Activated CD4-positive, alpha-beta T cell treated with anti-CD3 and anti-CD28 coated beads, Interleukin-2, amount 10 ng/mL, durations not matched to agents 24 days and 14 days (primary cell): Measurements from ENCODE around the gene IZUMO4. TPM values are rescaled to one million over a fixed set of nuclear protein-coding genes. Genes with fewer than 3 reads are reported as not detected.

Experiments
- DNase-seq: peaks from one replicate; pipeline ENCODE4 v3.0.0; 2022
- H3K27ac Mint-ChIP-seq: one replicate; pipeline ENCODE4 v1.8.0; 2022; ENCODE audit warnings: mild to moderate bottlenecking, mixed read lengths
- H3K27me3 Mint-ChIP-seq: one replicate; pipeline ENCODE4 v1.8.0; 2022; ENCODE audit warnings: mixed read lengths
- H3K36me3 Mint-ChIP-seq: one replicate; pipeline ENCODE4 v1.8.0; 2022; ENCODE audit warnings: low read depth, mild to moderate bottlenecking, mixed read lengths
- H3K4me1 Mint-ChIP-seq: one replicate; pipeline ENCODE4 v1.8.0; 2021; ENCODE audit warnings: mixed read lengths
- H3K4me3 Mint-ChIP-seq: one replicate; pipeline ENCODE4 v1.8.0; 2022; ENCODE audit warnings: mild to moderate bottlenecking, moderate library complexity, mixed read lengths
- H3K9me3 Mint-ChIP-seq: one replicate; pipeline ENCODE4 v1.8.0; 2021; ENCODE audit warnings: mixed read lengths
- intact Hi-C: fragments of 100-400 bp; cut with micrococcal nuclease; formaldehyde crosslinking; loops from one replicate; pipeline ENCODE4 v1.15.1; 2023
- total RNA-seq: library from RNA; stranded (reverse); gene quantifications from 2 replicates; pipeline ENCODE4 v1.2.3, GENCODE V29; 2022

IZUMO4 gene
- total RNA-seq, 1 donor from 2014 or later: 10.0 TPM

DNA sequence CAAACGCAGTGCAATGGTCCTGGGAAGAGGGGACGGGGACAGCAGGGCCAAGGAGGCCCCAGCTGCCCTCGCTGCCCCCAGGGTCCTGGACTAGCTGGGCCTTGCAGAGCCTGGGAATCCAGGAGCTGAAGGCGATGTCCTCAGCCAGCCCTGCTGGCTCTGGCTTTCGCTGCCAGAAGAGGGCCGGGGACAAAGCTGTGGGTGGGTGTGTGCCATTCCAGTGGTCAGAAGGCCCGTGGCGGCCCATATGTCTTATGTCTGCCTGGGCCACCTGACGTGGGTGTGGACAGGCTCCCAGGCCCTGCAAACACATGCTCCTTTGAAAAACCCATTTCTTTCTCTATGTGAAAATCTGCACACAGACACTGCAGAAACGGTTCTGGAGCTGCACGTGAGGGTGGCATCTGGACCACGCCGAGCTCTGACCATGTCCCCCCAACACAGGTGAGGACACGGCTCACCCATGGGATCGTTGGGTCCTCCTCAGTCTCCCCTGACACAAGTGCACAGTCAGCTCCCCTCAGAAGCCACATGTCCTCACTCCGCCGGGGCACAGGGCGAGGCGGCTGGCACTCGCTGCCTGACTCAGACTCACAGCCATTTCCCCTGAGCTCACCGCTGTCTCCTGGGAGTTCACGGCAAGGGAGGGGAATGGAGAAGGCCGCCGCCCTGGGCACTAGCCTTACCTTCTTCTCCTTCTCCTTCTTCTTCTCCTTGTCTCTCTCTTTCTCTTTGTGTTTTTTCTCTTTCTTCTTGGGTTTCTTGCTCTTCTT is 16.9 kb downstream of the IZUMO4 start:
- H3K4me3 Mint-ChIP-seq: no peak overlapping the region
- no peaks in the 10 kb centered on the region for H3K4me1 Mint-ChIP-seq
- no peak overlapping the region for H3K27ac Mint-ChIP-seq
- no peaks in the 10 kb centered on the region for H3K9me3 Mint-ChIP-seq
- H3K27me3 Mint-ChIP-seq: no peaks in the 10 kb centered on the region
- peaks cover 53% of the 10 kb centered on the region for H3K36me3 Mint-ChIP-seq
- intact Hi-C loops: no loop called here
- no peak for DNase-seq

DNA sequence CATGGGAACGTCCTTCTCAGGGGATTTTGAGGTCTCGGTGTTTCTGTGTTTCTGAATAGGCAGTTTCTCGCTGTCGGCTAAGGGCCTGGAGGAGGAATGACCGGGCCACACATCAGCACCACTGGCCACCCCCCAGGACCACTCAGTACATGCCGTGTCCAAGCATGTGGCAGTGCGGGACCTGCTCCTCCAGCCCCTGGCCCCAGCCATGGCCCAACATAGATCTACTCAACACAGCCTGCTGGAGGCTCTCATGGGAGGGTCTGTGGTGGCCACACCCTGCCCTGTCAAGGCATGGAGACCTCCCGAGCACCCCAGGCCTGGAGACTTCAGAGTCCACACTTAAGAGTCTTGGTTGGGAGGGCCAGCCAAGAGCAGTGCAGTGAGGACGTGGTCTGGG is 17.5 kb downstream of the IZUMO4 start:
- Mint-ChIP-seq H3K4me3 (no peak overlapping the region), H3K36me3 (peaks cover 56% of the 10 kb centered on the region), H3K27ac (no peak overlapping the region), H3K4me1 (no peaks in the 10 kb centered on the region), H3K9me3 (no peaks in the 10 kb centered on the region), H3K27me3 (no peaks in the 10 kb centered on the region)
- DNase-seq: no peak
- intact Hi-C loops: no loop called here

DNA sequence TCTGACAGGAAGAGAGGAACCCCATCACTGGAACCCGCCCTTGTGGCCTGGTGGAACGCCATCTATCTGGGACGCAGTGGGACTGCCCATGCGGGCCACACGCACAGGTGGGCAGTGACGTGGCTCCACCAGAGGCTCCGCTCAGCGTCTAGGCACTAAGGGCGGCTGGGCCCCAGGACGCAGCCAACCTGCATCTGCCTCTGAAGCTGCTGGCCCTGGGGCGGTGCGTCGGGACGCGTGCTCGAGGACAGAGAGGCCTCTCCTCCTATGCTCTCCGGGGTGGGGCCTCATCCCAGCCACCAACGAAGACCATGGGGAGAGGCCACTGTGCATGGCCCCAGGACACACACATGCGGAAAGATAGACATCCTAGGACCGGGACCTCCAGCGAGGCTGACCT is 18.1 kb downstream of the IZUMO4 start:
- H3K36me3 Mint-ChIP-seq: peaks cover 55% of the 10 kb centered on the region
- H3K4me3 Mint-ChIP-seq: no peak overlapping the region
- no peak overlapping the region for H3K27ac Mint-ChIP-seq
- DNase-seq: no peak
- no peaks in the 10 kb centered on the region for H3K27me3 Mint-ChIP-seq
- H3K4me1 Mint-ChIP-seq: no peaks in the 10 kb centered on the region
- no peaks in the 10 kb centered on the region for H3K9me3 Mint-ChIP-seq
- intact Hi-C loops: no loop called here

DNA sequence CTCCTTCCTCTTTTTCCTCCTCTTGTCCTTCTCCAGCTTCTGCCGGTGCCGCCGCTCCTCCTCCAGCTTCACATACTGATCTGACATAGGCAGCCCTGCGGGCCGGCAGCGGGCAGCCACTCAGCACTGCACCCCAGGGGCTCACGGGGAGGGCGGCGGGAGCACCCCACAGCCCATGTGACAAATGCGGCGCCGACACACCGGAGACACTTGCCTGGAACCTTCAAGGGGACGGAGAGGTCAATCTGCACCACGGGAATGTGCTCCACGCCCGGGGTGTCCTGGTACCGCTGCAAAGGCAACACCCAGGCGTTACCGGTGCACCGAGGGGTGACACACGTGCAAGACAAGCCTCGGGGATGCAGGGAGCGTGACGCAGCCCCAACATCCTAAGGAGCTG is 18.6 kb downstream of the IZUMO4 start:
- no peaks in the 10 kb centered on the region for H3K4me1 Mint-ChIP-seq
- no peak for DNase-seq
- intact Hi-C loops: no loop called here
- no peaks in the 10 kb centered on the region for H3K27me3 Mint-ChIP-seq
- no peak overlapping the region for H3K27ac Mint-ChIP-seq
- no peaks in the 10 kb centered on the region for H3K9me3 Mint-ChIP-seq
- H3K4me3 Mint-ChIP-seq: no peak overlapping the region
- peaks cover 55% of the 10 kb centered on the region for H3K36me3 Mint-ChIP-seq

DNA sequence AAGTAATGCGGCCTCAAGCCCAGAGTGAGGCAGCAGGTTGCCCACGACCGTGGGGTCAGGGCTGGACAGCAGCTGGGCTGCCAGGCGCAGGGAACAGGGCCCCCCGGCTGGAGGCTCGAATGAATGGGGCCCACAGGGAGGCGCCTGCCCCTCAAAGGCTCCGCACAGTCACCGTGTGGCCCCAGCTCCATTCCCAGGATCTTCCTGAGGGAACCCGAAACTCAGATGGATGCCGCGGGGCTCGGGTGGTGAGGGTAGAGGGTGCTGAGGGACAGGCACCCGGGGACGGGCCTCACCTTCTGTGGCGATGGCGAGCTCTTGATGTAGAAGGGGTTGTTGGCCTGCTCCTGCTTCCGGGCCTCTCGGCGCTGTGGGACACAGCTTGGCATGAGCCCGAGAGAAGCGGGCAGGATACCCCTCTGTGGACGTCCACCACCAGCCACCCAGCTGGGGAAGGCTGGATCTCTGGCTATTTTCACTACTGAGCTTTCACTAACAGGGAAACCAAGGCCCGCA is 19.3 kb downstream of the IZUMO4 start:
- Mint-ChIP-seq H3K27me3 (no peaks in the 10 kb centered on the region), H3K9me3 (no peaks in the 10 kb centered on the region), H3K27ac (no peak overlapping the region), H3K4me3 (no peak overlapping the region), H3K36me3 (peaks cover 59% of the 10 kb centered on the region), H3K4me1 (no peaks in the 10 kb centered on the region)
- DNase-seq: no peak
- intact Hi-C loops: no loop called here

DNA sequence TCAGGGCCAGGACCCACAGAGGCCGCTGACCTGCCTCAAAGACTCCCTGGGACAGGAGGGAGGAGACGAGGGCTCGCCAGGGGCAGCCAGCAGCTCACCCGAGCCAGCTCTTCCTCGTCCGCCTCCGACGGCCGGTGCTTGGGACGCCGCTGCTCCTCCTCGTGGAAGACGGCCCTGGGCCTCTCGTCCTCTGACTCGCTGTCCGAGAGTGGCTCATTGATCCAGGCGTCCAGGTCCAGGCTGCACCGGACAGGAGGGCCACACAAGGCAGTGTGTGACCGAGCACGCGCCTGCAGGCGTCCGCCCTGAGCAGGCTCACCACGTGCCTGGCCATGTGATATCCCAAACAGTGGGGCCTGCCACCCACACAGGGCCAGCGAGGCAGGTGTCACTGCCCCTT is 19.8 kb downstream of the IZUMO4 start:
- Mint-ChIP-seq H3K27me3 (no peaks in the 10 kb centered on the region), H3K4me3 (no peak overlapping the region), H3K9me3 (no peaks in the 10 kb centered on the region), H3K27ac (no peak overlapping the region), H3K36me3 (peaks cover 63% of the 10 kb centered on the region), H3K4me1 (no peaks in the 10 kb centered on the region)
- no peak for DNase-seq
- intact Hi-C loops: no loop called here

DNA sequence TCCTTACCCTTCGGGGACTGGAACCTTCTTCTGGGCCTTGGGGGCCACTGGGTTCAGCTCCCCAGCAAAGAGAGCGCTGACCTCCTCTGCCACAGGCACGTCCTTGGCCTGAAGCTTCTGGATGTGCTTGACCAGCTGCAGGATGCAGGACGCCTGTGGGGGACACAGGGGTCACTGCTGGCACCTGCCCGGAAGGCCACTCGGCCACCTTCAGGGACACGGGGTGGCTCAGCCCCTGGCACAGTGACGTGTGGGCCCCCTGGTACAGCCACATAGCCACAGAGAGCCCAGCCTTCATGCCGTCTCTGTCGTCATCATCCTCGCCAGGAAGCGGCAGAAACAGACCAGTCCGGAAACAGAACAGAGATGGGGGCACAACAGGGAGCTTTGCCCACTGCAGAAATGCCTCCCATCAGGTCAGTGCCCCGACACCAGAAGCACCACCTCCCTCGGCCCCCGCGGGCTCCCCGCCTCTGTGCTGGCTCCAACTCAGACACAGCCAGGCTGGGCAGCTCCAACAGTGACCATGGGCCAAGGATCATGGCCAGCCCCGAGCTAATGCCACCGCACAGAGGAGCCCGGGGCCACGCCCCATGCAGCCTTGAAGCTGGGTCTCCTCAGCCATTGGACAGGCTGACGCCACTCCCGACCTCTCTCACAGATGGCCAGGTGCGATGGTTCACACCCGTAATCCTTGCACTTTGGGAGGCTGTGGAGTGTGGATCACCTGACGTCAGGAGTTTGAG is 20.7 kb downstream of the IZUMO4 start:
- intact Hi-C loops: no loop called here
- no peak for DNase-seq
- Mint-ChIP-seq H3K36me3 (peaks cover 57% of the 10 kb centered on the region), H3K27me3 (no peaks in the 10 kb centered on the region), H3K27ac (no peak overlapping the region), H3K9me3 (no peaks in the 10 kb centered on the region), H3K4me3 (no peak overlapping the region), H3K4me1 (no peaks in the 10 kb centered on the region)

DNA sequence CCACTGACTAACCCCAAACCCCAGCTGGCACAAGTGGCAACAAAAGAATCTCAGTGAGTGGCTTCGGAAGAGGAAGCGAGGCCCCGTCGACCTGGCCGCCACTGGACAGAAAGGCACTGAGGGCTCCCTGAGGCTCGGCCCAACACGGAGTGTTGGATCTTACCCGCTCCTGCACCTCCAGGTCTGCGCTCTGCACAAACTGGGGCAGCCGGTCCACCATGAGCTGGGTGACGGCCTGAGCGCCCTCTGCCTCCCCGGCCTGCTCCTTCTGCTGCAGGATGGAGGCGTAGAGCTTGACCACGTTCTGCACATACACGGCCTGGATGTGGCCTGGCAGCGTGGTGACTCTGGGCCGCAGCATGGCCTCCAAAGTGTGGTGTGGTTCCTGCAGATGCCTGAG is 21.7 kb downstream of the IZUMO4 start:
- Mint-ChIP-seq H3K27me3 (no peaks in the 10 kb centered on the region), H3K36me3 (peaks cover 59% of the 10 kb centered on the region), H3K9me3 (no peaks in the 10 kb centered on the region), H3K27ac (no peak overlapping the region), H3K4me3 (no peak overlapping the region), H3K4me1 (no peaks in the 10 kb centered on the region)
- DNase-seq: no peak
- intact Hi-C loops: no loop called here

DNA sequence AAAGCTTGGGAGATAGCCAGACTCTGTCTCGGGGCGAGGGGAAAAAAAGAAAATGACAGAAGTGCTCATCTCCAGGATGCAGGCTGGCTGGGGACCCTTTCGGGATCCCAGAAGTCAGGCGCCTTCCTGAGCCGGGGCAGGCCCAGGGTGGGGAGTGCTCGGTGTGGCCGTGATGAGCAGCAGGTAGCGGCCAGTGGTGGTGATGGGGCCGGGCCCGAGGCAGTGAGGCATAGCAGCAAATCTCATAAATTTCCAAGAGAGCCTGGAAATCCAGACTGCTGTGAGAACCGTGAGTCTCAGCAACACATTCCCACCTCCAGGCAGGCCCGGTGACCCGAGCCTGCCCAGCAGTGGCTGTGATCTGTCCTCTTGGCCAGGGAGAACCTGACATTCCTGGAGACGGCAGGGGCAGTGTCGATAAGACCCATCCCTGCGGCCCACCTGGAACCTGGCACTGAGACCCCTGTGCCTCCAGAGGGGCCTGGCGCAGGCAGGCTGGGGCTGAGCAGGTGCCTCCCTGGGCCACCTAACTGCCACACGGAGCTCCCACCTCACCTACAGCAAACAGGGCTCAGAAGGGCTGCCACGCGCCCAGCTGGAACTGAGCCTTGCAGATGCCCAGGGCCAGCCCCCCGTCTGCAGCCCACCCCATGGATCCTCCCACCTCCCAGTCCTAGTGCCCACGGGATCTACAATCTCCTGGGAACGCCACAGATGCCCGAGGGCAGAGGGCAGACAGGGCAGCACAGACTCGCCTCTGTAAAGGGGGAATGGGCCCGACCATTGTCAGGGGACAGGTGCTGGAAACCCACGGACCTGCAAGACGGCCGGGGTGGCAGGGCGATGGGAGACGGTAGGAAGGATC is 23.4 kb downstream of the IZUMO4 start:
- Mint-ChIP-seq H3K4me1 (no peaks in the 10 kb centered on the region), H3K27me3 (no peaks in the 10 kb centered on the region), H3K4me3 (no peak overlapping the region), H3K36me3 (peaks cover 52% of the 10 kb centered on the region), H3K27ac (no peak overlapping the region), H3K9me3 (no peaks in the 10 kb centered on the region)
- intact Hi-C loops: no loop called here
- no peak for DNase-seq

DNA sequence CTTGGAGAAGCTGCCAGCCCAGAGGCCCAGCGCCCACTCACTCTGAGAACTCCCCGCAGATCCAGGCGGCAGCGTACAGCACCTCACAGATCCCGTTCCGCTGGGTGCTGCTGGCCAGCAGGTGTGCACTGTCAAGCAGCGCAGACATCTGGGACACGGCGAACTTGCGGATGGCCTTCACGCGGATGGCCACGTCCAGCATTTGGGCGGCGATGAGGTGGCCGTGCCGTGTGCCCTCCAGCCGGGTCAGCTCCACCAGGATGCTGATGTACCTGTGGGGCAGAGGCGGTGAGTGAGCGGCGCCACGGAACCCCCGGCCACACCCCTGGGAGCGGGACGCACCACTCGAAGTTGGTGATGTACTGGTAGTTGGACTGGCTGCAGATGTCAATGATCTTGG is 24.1 kb downstream of the IZUMO4 start:
- Mint-ChIP-seq H3K4me1 (no peaks in the 10 kb centered on the region), H3K9me3 (no peaks in the 10 kb centered on the region), H3K27me3 (no peaks in the 10 kb centered on the region), H3K4me3 (no peak overlapping the region), H3K36me3 (peaks cover 50% of the 10 kb centered on the region), H3K27ac (no peak overlapping the region)
- intact Hi-C loops: no loop called here
- DNase-seq: no peak

DNA sequence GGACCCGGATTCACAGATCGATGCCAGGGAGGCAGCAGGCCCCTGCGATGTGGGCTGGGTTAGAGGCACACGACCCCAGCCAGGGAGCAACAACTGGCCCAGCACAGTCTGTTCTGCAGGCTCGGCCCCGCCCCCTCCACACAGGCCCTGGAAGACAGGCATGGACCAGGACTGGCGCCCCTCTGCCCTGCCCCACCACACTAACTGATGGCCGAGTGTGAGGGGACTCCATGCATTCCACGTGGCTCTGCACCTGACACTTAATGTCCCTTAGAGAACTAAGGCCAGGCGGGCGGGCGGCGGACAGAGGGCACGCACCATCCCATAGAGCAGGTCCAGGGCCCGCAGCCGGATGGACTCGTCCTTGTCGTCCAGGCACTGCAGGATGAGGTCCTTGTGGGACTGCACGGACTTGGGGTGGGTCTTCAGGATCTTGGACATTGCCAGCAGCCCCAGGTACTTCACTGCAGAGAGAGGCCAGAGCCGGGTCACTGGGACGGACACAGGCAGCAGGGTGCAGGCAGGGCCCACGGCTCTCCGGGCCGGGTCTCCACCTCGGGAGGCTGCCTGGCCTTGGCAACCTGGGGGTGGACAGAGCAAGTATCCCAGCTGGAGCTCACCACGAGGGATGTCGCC is 24.8 kb downstream of the IZUMO4 start:
- H3K36me3 Mint-ChIP-seq: peaks cover 48% of the 10 kb centered on the region
- H3K27me3 Mint-ChIP-seq: no peaks in the 10 kb centered on the region
- H3K27ac Mint-ChIP-seq: no peak overlapping the region
- H3K9me3 Mint-ChIP-seq: no peaks in the 10 kb centered on the region
- intact Hi-C loops: no loop called here
- DNase-seq: no peak
- H3K4me3 Mint-ChIP-seq: no peak overlapping the region
- no peaks in the 10 kb centered on the region for H3K4me1 Mint-ChIP-seq

DNA sequence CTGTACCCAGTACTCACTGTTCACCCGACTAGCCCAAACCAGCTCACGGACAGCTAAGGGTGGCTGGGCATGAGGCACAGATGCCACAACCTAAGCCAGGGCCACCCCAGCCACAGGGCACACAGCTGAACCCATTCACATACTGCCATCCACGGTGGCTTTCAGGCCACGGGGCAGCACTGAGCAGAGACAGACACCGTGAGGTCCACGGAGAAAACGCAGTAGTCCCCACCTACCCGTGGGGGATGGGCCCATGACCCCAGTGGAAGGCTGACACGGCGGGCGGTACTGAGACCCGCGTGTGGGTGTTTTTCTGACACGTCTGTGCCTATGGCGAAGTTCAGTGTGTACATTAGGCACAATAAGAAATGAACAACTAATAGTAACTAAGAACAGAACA is 25.5 kb downstream of the IZUMO4 start:
- no peaks in the 10 kb centered on the region for H3K9me3 Mint-ChIP-seq
- peaks cover 50% of the 10 kb centered on the region for H3K36me3 Mint-ChIP-seq
- DNase-seq: no peak
- no peaks in the 10 kb centered on the region for H3K4me1 Mint-ChIP-seq
- intact Hi-C loops: no loop called here
- H3K4me3 Mint-ChIP-seq: no peak overlapping the region
- no peaks in the 10 kb centered on the region for H3K27me3 Mint-ChIP-seq
- H3K27ac Mint-ChIP-seq: no peak overlapping the region

DNA sequence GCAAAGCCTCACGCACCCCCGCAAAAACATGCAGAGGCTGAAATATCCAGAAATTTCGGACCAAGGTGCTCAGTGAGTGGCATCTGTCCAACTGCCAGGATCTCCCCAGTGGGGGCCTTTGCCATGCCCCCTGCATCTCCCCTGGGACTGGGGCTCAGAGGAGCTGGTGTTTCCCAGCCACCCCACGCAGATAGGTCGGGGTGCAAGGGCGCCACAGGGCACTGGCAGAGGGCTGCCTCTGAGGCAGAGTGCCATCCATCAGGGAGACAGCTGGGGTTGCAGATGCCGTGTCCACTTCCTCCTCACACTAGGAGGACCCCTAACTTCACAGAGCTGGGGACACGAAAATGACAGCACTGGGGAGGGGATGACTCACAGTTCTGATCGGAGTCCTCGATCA is 26.3 kb downstream of the IZUMO4 start:
- no peaks in the 10 kb centered on the region for H3K27me3 Mint-ChIP-seq
- intact Hi-C loops: no loop called here
- H3K4me3 Mint-ChIP-seq: no peak overlapping the region
- no peaks in the 10 kb centered on the region for H3K9me3 Mint-ChIP-seq
- H3K36me3 Mint-ChIP-seq: peaks cover 48% of the 10 kb centered on the region
- no peak overlapping the region for H3K27ac Mint-ChIP-seq
- no peak for DNase-seq
- no peaks in the 10 kb centered on the region for H3K4me1 Mint-ChIP-seq
